Fibroblast of lung (primary cell): Measurements from ENCODE around the gene RPS16.

Source experiments
- EZH2 ChIP-seq: IDR thresholded peaks from 2 replicates; pipeline ENCODE4 v1.5.1; 2012; ENCODE audit warnings: low read length, control low read depth, mild to moderate bottlenecking; ENCODE audit errors: missing control alignments
- TF ChIP-seq, protein P1 (sequence below), 2 donors: IDR thresholded peaks in 1 of 2; conservative IDR thresholded peaks in 1 of 2; 1 replicate in 1 of 2; 2 replicates in 1 of 2; pipeline ENCODE4 v1.5.1; 2011 to 2012; ENCODE audit warnings: low read length in 2 of 2, control low read depth in 1 of 2, inconsistent platforms in 1 of 2, low read depth in 1 of 2, mild to moderate bottlenecking in 1 of 2

DNA sequence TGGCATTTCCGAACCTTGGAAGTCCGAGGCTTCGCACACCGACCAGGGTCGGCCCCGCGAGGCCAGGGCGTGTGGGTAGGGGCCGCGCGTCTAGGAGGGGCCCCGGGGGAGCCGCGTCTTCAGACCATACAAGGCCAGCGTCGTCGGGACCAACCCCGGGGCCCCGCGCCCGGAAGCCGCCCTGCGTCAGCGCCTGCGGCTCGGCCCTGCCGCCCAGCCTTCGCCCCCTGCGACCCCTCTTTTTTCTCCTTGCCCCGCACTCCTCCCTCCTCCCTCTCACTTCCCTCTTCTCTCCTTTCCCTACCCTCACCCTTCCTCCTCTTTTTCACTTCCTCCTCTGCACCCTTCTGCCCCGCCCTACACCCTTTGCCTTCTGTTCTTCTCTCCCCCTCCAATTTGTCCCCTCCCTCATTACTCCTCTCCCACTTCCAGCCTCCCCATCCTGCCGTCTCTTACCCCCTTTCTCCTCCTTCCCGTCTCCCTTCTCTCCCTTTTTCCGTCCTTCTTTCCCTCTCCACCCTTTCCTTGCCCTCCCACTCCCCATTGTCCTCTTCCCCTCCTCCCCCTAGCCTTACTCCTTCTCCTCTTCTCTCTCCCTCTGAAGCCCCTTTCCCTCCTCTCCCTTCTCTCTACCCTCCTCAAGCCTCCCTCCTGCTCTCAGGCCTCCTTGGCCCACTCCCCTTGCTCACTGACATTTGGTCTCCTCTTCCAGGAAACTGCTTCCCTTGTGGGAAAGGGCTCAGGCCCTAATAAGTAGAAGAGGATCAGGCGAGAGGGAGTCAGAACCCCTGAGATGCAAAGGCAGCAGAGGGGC, 25.5 kb downstream of the RPS16 start:
- TF ChIP-seq, protein P1, sequence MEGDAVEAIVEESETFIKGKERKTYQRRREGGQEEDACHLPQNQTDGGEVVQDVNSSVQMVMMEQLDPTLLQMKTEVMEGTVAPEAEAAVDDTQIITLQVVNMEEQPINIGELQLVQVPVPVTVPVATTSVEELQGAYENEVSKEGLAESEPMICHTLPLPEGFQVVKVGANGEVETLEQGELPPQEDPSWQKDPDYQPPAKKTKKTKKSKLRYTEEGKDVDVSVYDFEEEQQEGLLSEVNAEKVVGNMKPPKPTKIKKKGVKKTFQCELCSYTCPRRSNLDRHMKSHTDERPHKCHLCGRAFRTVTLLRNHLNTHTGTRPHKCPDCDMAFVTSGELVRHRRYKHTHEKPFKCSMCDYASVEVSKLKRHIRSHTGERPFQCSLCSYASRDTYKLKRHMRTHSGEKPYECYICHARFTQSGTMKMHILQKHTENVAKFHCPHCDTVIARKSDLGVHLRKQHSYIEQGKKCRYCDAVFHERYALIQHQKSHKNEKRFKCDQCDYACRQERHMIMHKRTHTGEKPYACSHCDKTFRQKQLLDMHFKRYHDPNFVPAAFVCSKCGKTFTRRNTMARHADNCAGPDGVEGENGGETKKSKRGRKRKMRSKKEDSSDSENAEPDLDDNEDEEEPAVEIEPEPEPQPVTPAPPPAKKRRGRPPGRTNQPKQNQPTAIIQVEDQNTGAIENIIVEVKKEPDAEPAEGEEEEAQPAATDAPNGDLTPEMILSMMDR (conservative IDR thresholded peaks at IDR 0.05 in 1 of 2, IDR thresholded peaks at IDR 0.05 in 1 of 2; ENCODE audit: low read depth in 1 of 2, low read length in 2 of 2), result no peak
- no peak for TF ChIP-seq EZH2
